ENCODE results near the gene WASL. TPM values are rescaled to one million over a fixed set of nuclear protein-coding genes. Genes with fewer than 3 reads are reported as not detected.

WASL gene
- total RNA-seq, 2 donors from 2014 or later: 35.1 to 36.7 TPM

DNA sequence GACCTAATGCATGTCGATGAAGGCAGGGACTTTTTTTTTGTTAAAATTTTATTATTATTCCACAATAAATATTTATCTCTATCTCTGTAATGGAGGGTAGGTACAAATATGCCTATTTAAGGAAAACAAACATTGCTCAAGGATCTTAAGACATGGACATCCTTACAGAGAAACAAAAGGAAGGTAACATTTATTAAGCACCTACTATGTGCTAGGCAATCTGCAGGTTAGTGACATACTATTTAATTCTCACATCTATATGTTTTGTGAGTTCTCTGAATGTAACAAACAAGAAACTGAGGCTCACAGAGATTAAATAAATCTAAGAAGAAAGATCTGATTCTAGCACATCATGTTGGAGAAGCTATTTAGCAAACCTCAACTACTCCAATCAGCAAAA is 61.1 kb downstream of the WASL start:
- TF ChIP-seq, protein P1, sequence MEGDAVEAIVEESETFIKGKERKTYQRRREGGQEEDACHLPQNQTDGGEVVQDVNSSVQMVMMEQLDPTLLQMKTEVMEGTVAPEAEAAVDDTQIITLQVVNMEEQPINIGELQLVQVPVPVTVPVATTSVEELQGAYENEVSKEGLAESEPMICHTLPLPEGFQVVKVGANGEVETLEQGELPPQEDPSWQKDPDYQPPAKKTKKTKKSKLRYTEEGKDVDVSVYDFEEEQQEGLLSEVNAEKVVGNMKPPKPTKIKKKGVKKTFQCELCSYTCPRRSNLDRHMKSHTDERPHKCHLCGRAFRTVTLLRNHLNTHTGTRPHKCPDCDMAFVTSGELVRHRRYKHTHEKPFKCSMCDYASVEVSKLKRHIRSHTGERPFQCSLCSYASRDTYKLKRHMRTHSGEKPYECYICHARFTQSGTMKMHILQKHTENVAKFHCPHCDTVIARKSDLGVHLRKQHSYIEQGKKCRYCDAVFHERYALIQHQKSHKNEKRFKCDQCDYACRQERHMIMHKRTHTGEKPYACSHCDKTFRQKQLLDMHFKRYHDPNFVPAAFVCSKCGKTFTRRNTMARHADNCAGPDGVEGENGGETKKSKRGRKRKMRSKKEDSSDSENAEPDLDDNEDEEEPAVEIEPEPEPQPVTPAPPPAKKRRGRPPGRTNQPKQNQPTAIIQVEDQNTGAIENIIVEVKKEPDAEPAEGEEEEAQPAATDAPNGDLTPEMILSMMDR (conservative IDR thresholded peaks at IDR 0.05): no peak
- Mint-ChIP-seq H3K4me1 (no peaks in the 10 kb centered on the region), H3K36me3 (ENCODE audit: low read depth) (peaks cover 32% of the 10 kb centered on the region), H3K4me3 (no peak overlapping the region), H3K9me3 (no peaks in the 10 kb centered on the region), H3K27me3 (ENCODE audit: insufficient read depth) (no peaks in the 10 kb centered on the region), H3K27ac (no peak overlapping the region)
- H3K4me3 ChIP-seq (ENCODE audit: low read length): no peak overlapping the region
- no peaks in the 10 kb centered on the region for H3K27me3 ChIP-seq (ENCODE audit: control insufficient read depth, insufficient read depth, low read length, poor library complexity, severe bottlenecking)
- no peaks in the 10 kb centered on the region for H3K9me3 ChIP-seq (ENCODE audit: control insufficient read depth, low read length)
- no peaks in the 10 kb centered on the region for H3K4me1 ChIP-seq (ENCODE audit: control insufficient read depth, insufficient read depth, low read length)
- peaks cover 77% of the 10 kb centered on the region for H3K36me3 ChIP-seq (ENCODE audit: control insufficient read depth, insufficient read depth, low read length)
- no CpG with 5 or more reads among the region's 1 CpG for WGBS, 2 experiments (ENCODE audit: insufficient coverage in 1 of 2, insufficient read length in 1 of 2)
- H3K9ac ChIP-seq (ENCODE audit: extremely low read depth, low read length, poor library complexity, severe bottlenecking): no peak overlapping the region
- no peak overlapping the region for H3K27ac ChIP-seq (ENCODE audit: low read depth, low read length)
- no peak for DNase-seq

GRCh38 chr7:123687161-123687560 is 61.6 kb downstream of the WASL start:
- Mint-ChIP-seq H3K27ac (no peak overlapping the region), H3K4me1 (no peaks in the 10 kb centered on the region), H3K9me3 (no peaks in the 10 kb centered on the region), H3K27me3 (ENCODE audit: insufficient read depth) (no peaks in the 10 kb centered on the region), H3K36me3 (ENCODE audit: low read depth) (peaks cover 27% of the 10 kb centered on the region), H3K4me3 (no peak overlapping the region)
- Histone ChIP-seq H3K9ac (ENCODE audit: extremely low read depth, low read length, poor library complexity, severe bottlenecking) (no peak overlapping the region), H3K27ac (ENCODE audit: low read depth, low read length) (no peak overlapping the region), H3K36me3 (ENCODE audit: control insufficient read depth, insufficient read depth, low read length) (peaks cover 72% of the 10 kb centered on the region), H3K9me3 (ENCODE audit: control insufficient read depth, low read length) (no peaks in the 10 kb centered on the region), H3K4me3 (ENCODE audit: low read length) (no peak overlapping the region), H3K27me3 (ENCODE audit: control insufficient read depth, insufficient read depth, low read length, poor library complexity, severe bottlenecking) (no peaks in the 10 kb centered on the region), H3K4me1 (ENCODE audit: control insufficient read depth, insufficient read depth, low read length) (no peaks in the 10 kb centered on the region)
- TF ChIP-seq, protein P1 (conservative IDR thresholded peaks at IDR 0.05): no peak
- 92 to 100% methylated on average over 2 of the region's 2 CpGs for WGBS, 2 experiments (ENCODE audit: insufficient coverage in 1 of 2, insufficient read length in 1 of 2)
- DNase-seq: no peak

GRCh38 chr7:123682690-123683089 is 66.1 kb downstream of the WASL start:
- Histone ChIP-seq H3K4me3 (ENCODE audit: low read length) (no peak overlapping the region), H3K9me3 (ENCODE audit: control insufficient read depth, low read length) (no peaks in the 10 kb centered on the region), H3K27me3 (ENCODE audit: control insufficient read depth, insufficient read depth, low read length, poor library complexity, severe bottlenecking) (no peaks in the 10 kb centered on the region), H3K27ac (ENCODE audit: low read depth, low read length) (no peak overlapping the region), H3K36me3 (ENCODE audit: control insufficient read depth, insufficient read depth, low read length) (peaks cover 71% of the 10 kb centered on the region), H3K9ac (ENCODE audit: extremely low read depth, low read length, poor library complexity, severe bottlenecking) (no peak overlapping the region), H3K4me1 (ENCODE audit: control insufficient read depth, insufficient read depth, low read length) (peaks cover 3% of the 10 kb centered on the region)
- Mint-ChIP-seq H3K9me3 (no peaks in the 10 kb centered on the region), H3K4me3 (no peak overlapping the region), H3K4me1 (peaks cover 11% of the 10 kb centered on the region), H3K36me3 (ENCODE audit: low read depth) (peaks cover 15% of the 10 kb centered on the region), H3K27me3 (ENCODE audit: insufficient read depth) (no peaks in the 10 kb centered on the region), H3K27ac (no peak overlapping the region)
- no peak for DNase-seq
- WGBS, 2 experiments (ENCODE audit: insufficient coverage in 1 of 2, insufficient read length in 1 of 2): 100% methylated on average over 1 of the region's 1 CpG; no CpG with 5 or more reads in 1 of the 2 experiments
- TF ChIP-seq, protein P1 (conservative IDR thresholded peaks at IDR 0.05): peak; percentile 78
